ENCODE results near the gene UQCR10. TPM values are rescaled to one million over a fixed set of nuclear protein-coding genes. Genes with fewer than 3 reads are reported as not detected.
A peak's percentile ranks its signal among the peaks of the same experiment; 100 is the strongest.

UQCR10 gene
- total RNA-seq, 3 donors from 2014 or later (not counting 1 experiment from before 2014, with no cell fraction given): 33.6 to 40.8 (median 35.4) TPM

DNA sequence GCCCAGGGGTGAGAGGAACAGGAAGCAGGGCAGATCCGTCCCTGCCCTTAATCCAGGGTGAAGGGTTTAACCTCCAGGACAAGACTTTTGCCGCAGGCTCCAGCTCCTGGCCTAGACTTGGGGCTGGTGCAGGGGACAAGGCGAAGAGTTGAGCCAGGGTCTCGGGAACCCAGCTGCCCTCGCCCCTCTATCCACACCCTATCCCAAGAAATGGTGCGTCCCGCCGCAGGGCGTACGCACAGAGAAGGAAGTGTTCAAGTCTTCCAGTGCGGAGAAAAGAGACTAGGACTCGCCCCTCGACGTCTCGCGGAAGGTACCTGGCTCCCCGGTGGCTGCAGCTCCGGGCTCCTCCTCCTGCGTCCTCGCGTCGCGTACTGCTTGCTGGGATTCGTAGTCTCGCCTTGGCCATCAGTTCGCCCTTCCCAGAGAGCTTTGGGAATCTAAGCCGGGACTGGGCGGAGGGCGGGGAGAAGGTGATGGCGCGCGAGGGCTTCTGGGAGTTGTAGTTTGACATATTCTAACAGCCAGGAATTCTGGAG is 468 bp upstream of the UQCR10 start, which contains the start of gene ZMAT5:
Gene ZMAT5, minus strand, starts transcription at position 376 of the 539 bp plus-strand sequence. CDS start 18,463 bp downstream, outside the sequence.
- intact Hi-C loops (cut with micrococcal nuclease): loop anchor here (10.0 kb wide), 1 partner anchor 162 kb away; the partner anchor contains the start of gene NF2
- WGBS (ENCODE audit: insufficient coverage): under 1% methylated on average over 32 of the region's 32 CpGs
- DNase-seq: peak; percentile 73 to 97
- H3K4me3 Mint-ChIP-seq: peak within 1 kb of the TSS; percentile 95
- H3K9me3 ChIP-seq (ENCODE audit: control insufficient read depth, insufficient read depth, low read length): no peaks in the 10 kb centered on the region
- peak within 1 kb of the TSS; percentile 72 for H3K4me3 ChIP-seq (ENCODE audit: low read length)
- H3K36me3 ChIP-seq (ENCODE audit: control insufficient read depth, insufficient read depth, low read length): peaks cover 17% of the 10 kb centered on the region
- peaks cover 34 to 37% of the 10 kb centered on the region in 2 donors for H3K4me1 Mint-ChIP-seq
- peak within 1 kb of the TSS; percentile 81 for H3K27ac ChIP-seq (ENCODE audit: low read length)
- no peaks in the 10 kb centered on the region for H3K36me3 Mint-ChIP-seq
- H3K9me3 Mint-ChIP-seq: no peaks in the 10 kb centered on the region
- TF ChIP-seq, protein P1, sequence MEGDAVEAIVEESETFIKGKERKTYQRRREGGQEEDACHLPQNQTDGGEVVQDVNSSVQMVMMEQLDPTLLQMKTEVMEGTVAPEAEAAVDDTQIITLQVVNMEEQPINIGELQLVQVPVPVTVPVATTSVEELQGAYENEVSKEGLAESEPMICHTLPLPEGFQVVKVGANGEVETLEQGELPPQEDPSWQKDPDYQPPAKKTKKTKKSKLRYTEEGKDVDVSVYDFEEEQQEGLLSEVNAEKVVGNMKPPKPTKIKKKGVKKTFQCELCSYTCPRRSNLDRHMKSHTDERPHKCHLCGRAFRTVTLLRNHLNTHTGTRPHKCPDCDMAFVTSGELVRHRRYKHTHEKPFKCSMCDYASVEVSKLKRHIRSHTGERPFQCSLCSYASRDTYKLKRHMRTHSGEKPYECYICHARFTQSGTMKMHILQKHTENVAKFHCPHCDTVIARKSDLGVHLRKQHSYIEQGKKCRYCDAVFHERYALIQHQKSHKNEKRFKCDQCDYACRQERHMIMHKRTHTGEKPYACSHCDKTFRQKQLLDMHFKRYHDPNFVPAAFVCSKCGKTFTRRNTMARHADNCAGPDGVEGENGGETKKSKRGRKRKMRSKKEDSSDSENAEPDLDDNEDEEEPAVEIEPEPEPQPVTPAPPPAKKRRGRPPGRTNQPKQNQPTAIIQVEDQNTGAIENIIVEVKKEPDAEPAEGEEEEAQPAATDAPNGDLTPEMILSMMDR (IDR thresholded peaks at IDR 0.05): no peak
- ATAC-seq: peak; percentile 90 to 95 (median 93)
- peaks cover 23% of the 10 kb centered on the region for H3K4me1 ChIP-seq (ENCODE audit: control insufficient read depth, insufficient read depth, low read length)
- H3K27ac Mint-ChIP-seq: peak within 1 kb of the TSS; percentile 93 to 99
- no peaks in the 10 kb centered on the region for H3K27me3 ChIP-seq (ENCODE audit: control insufficient read depth, insufficient read depth, low read length)
- H3K27me3 Mint-ChIP-seq (ENCODE audit: low read depth in 2 of 2): no peaks in the 10 kb centered on the region

DNA sequence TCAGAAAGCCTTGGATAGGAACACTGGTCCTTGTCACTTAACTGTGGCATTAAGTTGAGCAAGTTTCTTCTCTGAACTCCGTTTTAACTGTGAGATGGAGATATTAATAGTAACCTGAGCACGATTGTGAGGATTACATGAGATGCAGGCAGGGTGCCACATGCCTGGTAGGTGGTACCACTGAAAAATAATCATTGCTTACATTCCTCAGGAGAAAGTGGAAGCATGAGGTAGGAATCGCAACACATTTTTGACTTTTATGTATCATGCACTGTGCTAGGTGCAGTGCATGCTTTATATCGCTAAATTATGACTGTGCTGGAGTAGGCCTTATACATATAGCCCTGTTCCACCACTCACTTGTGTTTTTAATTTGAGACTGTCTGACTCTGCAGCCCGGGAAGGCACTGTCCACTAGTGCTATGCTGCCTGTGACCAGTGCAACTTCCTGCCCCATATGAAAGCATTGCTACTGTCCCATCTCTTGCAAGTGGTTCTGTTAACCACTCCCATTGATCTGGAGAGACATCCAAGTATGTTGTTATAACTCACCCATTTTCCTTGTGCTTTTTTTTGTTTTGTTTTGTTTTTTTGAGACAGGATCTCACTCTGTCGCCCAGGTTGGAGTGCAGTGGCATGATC is 1.0 kb downstream of the UQCR10 start:
- Mint-ChIP-seq H3K4me1 (peaks cover 34 to 37% of the 10 kb centered on the region in 2 donors), H3K27me3 (ENCODE audit: low read depth in 2 of 2) (no peaks in the 10 kb centered on the region), H3K4me3 (peak overlapping the region; percentile 95), H3K36me3 (no peaks in the 10 kb centered on the region), H3K9me3 (no peaks in the 10 kb centered on the region), H3K27ac (peak overlapping the region; percentile 93 to 99)
- DNase-seq (no peak), ATAC-seq (no peak)
- 60% methylated on average over 6 of the region's 6 CpGs for WGBS (ENCODE audit: insufficient coverage)
- H3K4me1 ChIP-seq (ENCODE audit: control insufficient read depth, insufficient read depth, low read length): peaks cover 23% of the 10 kb centered on the region
- intact Hi-C loops (cut with micrococcal nuclease): loop anchor here (10.0 kb wide), 1 partner anchor 163 kb away; the partner anchor contains the start of gene NF2
- peak overlapping the region; percentile 72 for H3K4me3 ChIP-seq (ENCODE audit: low read length)
- H3K27me3 ChIP-seq (ENCODE audit: control insufficient read depth, insufficient read depth, low read length): no peaks in the 10 kb centered on the region
- H3K9me3 ChIP-seq (ENCODE audit: control insufficient read depth, insufficient read depth, low read length): no peaks in the 10 kb centered on the region
- no peak overlapping the region for H3K27ac ChIP-seq (ENCODE audit: low read length)
- H3K36me3 ChIP-seq (ENCODE audit: control insufficient read depth, insufficient read depth, low read length): peaks cover 17% of the 10 kb centered on the region
- TF ChIP-seq, protein P1 (IDR thresholded peaks at IDR 0.05): no peak

DNA sequence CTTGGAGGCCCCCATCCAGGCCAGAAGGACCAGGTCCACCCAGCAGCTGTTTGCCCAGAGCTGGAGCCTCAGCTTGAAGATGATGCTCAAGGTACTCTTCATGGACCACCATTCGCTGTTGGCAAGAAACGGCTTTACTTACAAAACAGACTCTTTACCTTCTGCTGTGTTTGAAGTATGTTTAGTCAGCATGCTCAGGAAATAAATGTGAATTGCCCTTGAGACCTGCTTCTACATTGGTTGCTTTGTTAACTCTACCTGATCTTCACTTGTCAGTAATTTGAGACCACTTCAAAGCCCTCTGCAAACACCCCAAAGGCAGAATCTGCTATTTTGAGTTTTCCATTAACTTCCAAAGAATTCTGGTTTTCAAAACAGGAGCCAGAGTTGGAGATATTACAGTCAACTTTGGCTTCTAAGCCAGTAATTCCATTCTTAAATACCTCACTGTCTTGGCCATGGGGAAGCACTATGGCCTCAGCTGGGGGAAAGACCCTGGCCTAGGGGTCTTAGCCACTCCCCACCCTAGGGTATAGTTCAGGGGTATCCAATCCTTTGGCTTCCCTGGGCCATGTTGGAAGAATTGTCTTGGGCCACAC is 2.7 kb downstream of the UQCR10 start:
- H3K9me3 ChIP-seq (ENCODE audit: control insufficient read depth, insufficient read depth, low read length): no peaks in the 10 kb centered on the region
- no peaks in the 10 kb centered on the region for H3K27me3 ChIP-seq (ENCODE audit: control insufficient read depth, insufficient read depth, low read length)
- H3K9me3 Mint-ChIP-seq: no peaks in the 10 kb centered on the region
- H3K4me1 Mint-ChIP-seq: peaks cover 34 to 37% of the 10 kb centered on the region in 2 donors
- H3K36me3 ChIP-seq (ENCODE audit: control insufficient read depth, insufficient read depth, low read length): peaks cover 17% of the 10 kb centered on the region
- H3K4me1 ChIP-seq (ENCODE audit: control insufficient read depth, insufficient read depth, low read length): peaks cover 23% of the 10 kb centered on the region
- H3K27me3 Mint-ChIP-seq (ENCODE audit: low read depth in 2 of 2): no peaks in the 10 kb centered on the region
- no peak overlapping the region for H3K4me3 Mint-ChIP-seq
- TF ChIP-seq, protein P1 (IDR thresholded peaks at IDR 0.05): no peak
- H3K27ac Mint-ChIP-seq: no peak overlapping the region
- WGBS (ENCODE audit: insufficient coverage): no CpG with 5 or more reads among the region's 2 CpGs
- H3K4me3 ChIP-seq (ENCODE audit: low read length): no peak overlapping the region
- intact Hi-C loops (cut with micrococcal nuclease): loop anchor here (10.0 kb wide), 1 partner anchor 165 kb away; the partner anchor contains the start of gene NF2
- no peaks in the 10 kb centered on the region for H3K36me3 Mint-ChIP-seq
- no peak overlapping the region for H3K27ac ChIP-seq (ENCODE audit: low read length)
- no peak for DNase-seq
- ATAC-seq: no peak
